ENCODE measurements around the gene PAX3. TPM values are rescaled to one million over a fixed set of nuclear protein-coding genes. Genes with fewer than 3 reads are reported as not detected.

Gene PAX3
- total and polyA plus RNA-seq, 5 donors = 0.23 to 0.34 (median 0.25) TPM; not detected in 2

DNA sequence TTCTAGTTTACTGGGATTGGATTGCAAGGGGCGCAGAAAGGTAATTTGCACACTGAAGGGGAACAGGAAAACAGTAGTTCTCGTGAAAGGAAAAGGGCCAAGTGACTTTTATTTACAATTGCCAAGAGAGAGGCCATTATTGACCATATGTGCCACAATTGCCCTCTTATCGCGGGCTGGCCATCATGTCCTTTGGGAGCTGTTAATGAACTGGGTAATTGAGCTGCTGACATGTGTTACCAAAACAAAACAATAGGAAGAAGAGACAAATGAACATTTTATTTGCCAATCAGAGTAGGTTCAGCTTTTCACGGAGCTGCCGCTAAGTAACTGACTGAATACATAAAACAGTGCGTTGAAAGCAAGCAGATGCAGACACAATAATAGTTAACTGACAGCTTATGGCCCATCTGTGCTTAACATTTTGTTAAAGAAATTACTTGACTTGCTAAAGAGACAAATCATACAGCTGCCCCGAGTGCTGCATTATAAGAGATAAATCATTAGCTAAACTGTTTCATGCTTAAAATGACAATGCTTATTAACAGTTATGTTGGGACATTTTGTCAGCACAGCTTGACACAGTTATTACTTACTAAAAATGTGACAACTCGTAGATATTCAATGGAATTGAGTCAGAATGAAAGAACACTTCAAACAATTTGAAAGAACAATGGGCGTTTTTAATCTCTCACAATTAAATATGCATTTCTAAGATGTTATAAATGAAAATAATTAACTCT is 57.5 kb downstream of the PAX3 start:
- H3K9me3 ChIP-seq (ENCODE audit: control insufficient read depth, low read length) = no peaks in the 10 kb centered on the region
- ATAC-seq (no peak), DNase-seq (no peak)
- 37% methylated on average over 10 of the region's 10 CpGs for WGBS
- no peaks in the 10 kb centered on the region for H3K4me1 ChIP-seq (ENCODE audit: control insufficient read depth, insufficient read depth, low read length)
- no peak overlapping the region for H3K27ac ChIP-seq (ENCODE audit: low read length)
- no peak overlapping the region for H3K4me3 ChIP-seq (ENCODE audit: low read length)
- intact Hi-C loops (cut with DNase I) = no loop called here
- no peaks in the 10 kb centered on the region for H3K27me3 ChIP-seq (ENCODE audit: control insufficient read depth, insufficient read depth)

- Histone ChIP-seq H3K27me3 (ENCODE audit: control insufficient read depth, insufficient read depth) (no peaks in the 10 kb centered on the region), H3K27ac (ENCODE audit: low read length) (no peak overlapping the region), H3K4me3 (ENCODE audit: low read length) (no peak overlapping the region), H3K4me1 (ENCODE audit: control insufficient read depth, insufficient read depth, low read length) (no peaks in the 10 kb centered on the region), H3K9me3 (ENCODE audit: control insufficient read depth, low read length) (no peaks in the 10 kb centered on the region)
- no peak for ATAC-seq
- no peak for DNase-seq
- intact Hi-C loops (cut with DNase I) = no loop called here
- WGBS = 37% methylated on average over 5 of the region's 5 CpGs
Measured at GRCh38 chr2:222240676-222241049, 58.1 kb downstream of the PAX3 start.

- no peaks in the 10 kb centered on the region for H3K27me3 ChIP-seq (ENCODE audit: control insufficient read depth, insufficient read depth)
- WGBS = 8% methylated on average over 15 of the region's 15 CpGs
- DNase-seq (peak in 2 of 3 donors; percentile 31 to 39), ATAC-seq (peak; percentile 47 to 90)
- H3K4me1 ChIP-seq (ENCODE audit: control insufficient read depth, insufficient read depth, low read length) = no peaks in the 10 kb centered on the region
- no peak overlapping the region for H3K27ac ChIP-seq (ENCODE audit: low read length)
- no peaks in the 10 kb centered on the region for H3K9me3 ChIP-seq (ENCODE audit: control insufficient read depth, low read length)
- intact Hi-C loops (cut with DNase I) = no loop called here
- H3K4me3 ChIP-seq (ENCODE audit: low read length) = no peak overlapping the region
Measured at GRCh38 chr2:222239945-222240675, 58.7 kb downstream of the PAX3 start.

DNA sequence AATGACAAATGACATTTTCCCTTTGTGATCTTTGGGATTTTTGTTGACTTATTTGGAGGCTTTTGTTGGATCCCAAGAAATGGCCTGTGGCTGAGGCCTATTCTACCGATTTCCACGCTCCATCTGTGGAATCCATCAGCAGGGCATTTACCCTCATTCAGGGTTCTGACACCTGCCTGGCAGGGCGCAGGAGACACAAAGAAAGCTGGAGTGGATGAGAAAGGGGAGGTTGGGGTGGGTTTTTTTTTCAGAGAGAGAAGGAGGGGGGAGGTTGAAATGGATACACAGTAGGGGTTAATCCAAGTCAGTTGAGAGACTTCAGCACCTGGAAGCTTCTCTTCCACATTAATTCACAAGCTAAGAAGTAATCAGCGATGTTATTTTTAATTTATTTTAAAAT is 59.7 kb downstream of the PAX3 start:
- Histone ChIP-seq H3K27ac (ENCODE audit: low read length) (no peak overlapping the region), H3K9me3 (ENCODE audit: control insufficient read depth, low read length) (no peaks in the 10 kb centered on the region), H3K4me3 (ENCODE audit: low read length) (no peak overlapping the region), H3K27me3 (ENCODE audit: control insufficient read depth, insufficient read depth) (no peaks in the 10 kb centered on the region), H3K4me1 (ENCODE audit: control insufficient read depth, insufficient read depth, low read length) (no peaks in the 10 kb centered on the region)
- DNase-seq = no peak
- no peak for ATAC-seq
- intact Hi-C loops (cut with DNase I) = no loop called here
- 54% methylated on average over 4 of the region's 4 CpGs for WGBS

- intact Hi-C loops (cut with DNase I) = no loop called here
- WGBS = 74% methylated on average over 3 of the region's 3 CpGs
- Histone ChIP-seq H3K4me1 (ENCODE audit: control insufficient read depth, insufficient read depth, low read length) (no peaks in the 10 kb centered on the region), H3K27ac (ENCODE audit: low read length) (no peak overlapping the region), H3K27me3 (ENCODE audit: control insufficient read depth, insufficient read depth) (no peaks in the 10 kb centered on the region), H3K4me3 (ENCODE audit: low read length) (no peak overlapping the region), H3K9me3 (ENCODE audit: control insufficient read depth, low read length) (no peaks in the 10 kb centered on the region)
- ATAC-seq (no peak), DNase-seq (no peak)
Measured at GRCh38 chr2:222238072-222238471, 60.7 kb downstream of the PAX3 start.

DNA sequence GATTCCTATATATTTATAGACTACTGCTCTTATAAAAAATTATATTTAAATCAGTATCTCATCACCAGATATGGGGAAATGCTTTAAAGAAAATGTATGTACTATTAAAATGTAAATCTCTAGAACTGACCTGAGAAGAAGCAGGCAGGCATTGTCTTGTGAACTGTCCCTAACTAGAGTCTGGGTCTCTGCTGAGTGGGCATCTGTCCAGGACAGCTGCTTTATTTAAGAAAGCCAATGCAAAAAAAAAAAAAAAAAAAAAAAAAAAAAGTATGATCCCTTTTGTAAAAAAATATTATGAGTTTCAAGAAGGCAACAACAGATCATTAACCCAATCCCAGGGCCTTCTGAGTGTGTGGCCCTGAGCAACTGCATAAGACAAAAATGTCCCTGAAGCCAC is 66.0 kb downstream of the PAX3 start:
- Histone ChIP-seq H3K27ac (ENCODE audit: low read length) (no peak overlapping the region), H3K4me3 (ENCODE audit: low read length) (no peak overlapping the region), H3K27me3 (ENCODE audit: control insufficient read depth, insufficient read depth) (no peaks in the 10 kb centered on the region), H3K4me1 (ENCODE audit: control insufficient read depth, insufficient read depth, low read length) (no peaks in the 10 kb centered on the region), H3K9me3 (ENCODE audit: control insufficient read depth, low read length) (no peaks in the 10 kb centered on the region)
- no peak for DNase-seq
- ATAC-seq = no peak
- intact Hi-C loops (cut with DNase I) = no loop called here

GRCh38 chr2:222232372-222232771 is 66.4 kb downstream of the PAX3 start:
- Histone ChIP-seq H3K4me3 (ENCODE audit: low read length) (no peak overlapping the region), H3K4me1 (ENCODE audit: control insufficient read depth, insufficient read depth, low read length) (no peaks in the 10 kb centered on the region), H3K9me3 (ENCODE audit: control insufficient read depth, low read length) (no peaks in the 10 kb centered on the region), H3K27ac (ENCODE audit: low read length) (no peak overlapping the region), H3K27me3 (ENCODE audit: control insufficient read depth, insufficient read depth) (no peaks in the 10 kb centered on the region)
- intact Hi-C loops (cut with DNase I) = no loop called here
- ATAC-seq (no peak), DNase-seq (no peak)
- WGBS = 85% methylated on average over 3 of the region's 3 CpGs

DNA sequence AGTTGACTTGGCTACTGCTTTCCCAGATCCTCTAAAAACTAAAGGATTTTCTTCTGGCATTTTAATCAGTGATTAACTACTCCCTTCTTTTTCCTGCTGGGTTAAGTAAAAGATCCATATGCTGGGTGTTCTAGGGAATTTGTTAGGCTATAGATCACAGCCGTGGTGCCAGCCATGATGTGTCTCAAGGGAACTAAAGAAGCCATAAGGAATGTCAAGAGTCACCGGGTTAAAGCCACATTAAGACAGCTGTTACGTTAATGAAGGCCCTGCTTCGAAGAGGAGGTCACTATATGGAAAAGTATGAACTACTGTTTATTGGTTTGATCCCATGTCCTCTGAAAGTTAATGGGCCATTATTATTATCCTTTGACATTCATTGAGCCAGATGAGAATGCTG is 70.7 kb downstream of the PAX3 start:
- H3K9me3 ChIP-seq (ENCODE audit: control insufficient read depth, low read length) = no peaks in the 10 kb centered on the region
- no peak overlapping the region for H3K4me3 ChIP-seq (ENCODE audit: low read length)
- no peaks in the 10 kb centered on the region for H3K4me1 ChIP-seq (ENCODE audit: control insufficient read depth, insufficient read depth, low read length)
- 53% methylated on average over 4 of the region's 4 CpGs for WGBS
- intact Hi-C loops (cut with DNase I) = no loop called here
- H3K27me3 ChIP-seq (ENCODE audit: control insufficient read depth, insufficient read depth) = no peaks in the 10 kb centered on the region
- DNase-seq = no peak
- no peak overlapping the region for H3K27ac ChIP-seq (ENCODE audit: low read length)
- no peak for ATAC-seq

DNA sequence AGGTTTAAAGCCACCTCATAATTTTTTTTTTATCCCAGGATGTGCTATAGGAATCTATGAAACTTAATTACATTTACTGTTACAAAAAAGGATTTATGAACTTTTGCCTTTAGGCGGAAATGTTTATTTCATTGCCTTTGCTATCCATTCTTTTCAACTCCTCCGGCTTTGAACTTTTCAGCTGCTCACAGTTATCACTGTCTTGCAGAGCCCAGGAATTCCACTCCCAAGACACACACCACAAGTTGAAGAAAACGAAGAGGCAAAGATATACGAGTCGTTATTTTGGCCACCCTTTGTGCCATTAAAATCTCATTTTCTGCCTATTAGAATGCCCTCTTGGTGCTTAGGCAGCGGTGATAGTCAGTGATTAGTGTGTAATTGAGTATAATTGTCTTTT is 80.0 kb downstream of the PAX3 start:
- no peaks in the 10 kb centered on the region for H3K4me1 ChIP-seq (ENCODE audit: control insufficient read depth, insufficient read depth, low read length)
- H3K27me3 ChIP-seq (ENCODE audit: control insufficient read depth, insufficient read depth) = no peaks in the 10 kb centered on the region
- no peak for ATAC-seq
- H3K27ac ChIP-seq (ENCODE audit: low read length) = no peak overlapping the region
- no peaks in the 10 kb centered on the region for H3K9me3 ChIP-seq (ENCODE audit: control insufficient read depth, low read length)
- DNase-seq = no peak
- intact Hi-C loops (cut with DNase I) = no loop called here
- 33% methylated on average over 6 of the region's 6 CpGs for WGBS
- no peak overlapping the region for H3K4me3 ChIP-seq (ENCODE audit: low read length)

DNA sequence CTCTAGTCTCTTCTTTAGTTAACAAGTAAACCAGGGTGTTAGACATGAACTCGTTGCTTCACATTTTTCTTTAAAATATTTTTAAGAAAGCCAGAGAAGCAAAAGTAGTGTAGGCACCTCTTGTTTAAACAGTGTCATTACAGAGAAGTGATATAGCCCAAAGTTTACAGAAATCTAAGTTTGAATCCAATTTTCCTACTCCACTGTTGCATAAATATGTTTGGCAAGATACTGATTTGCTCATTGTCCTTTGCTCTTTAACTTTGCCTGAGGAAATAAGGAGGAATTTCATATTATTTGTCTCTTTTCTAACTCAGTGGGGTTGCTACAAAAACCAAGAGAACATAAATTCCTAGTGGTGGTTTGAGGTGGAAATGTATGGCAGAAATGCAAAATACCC is 81.1 kb downstream of the PAX3 start:
- H3K4me1 ChIP-seq (ENCODE audit: control insufficient read depth, insufficient read depth, low read length) = no peaks in the 10 kb centered on the region
- ATAC-seq (no peak), DNase-seq (no peak)
- no peaks in the 10 kb centered on the region for H3K27me3 ChIP-seq (ENCODE audit: control insufficient read depth, insufficient read depth)
- H3K27ac ChIP-seq (ENCODE audit: low read length) = no peak overlapping the region
- H3K9me3 ChIP-seq (ENCODE audit: control insufficient read depth, low read length) = no peaks in the 10 kb centered on the region
- WGBS = 68% methylated on average over 1 of the region's 1 CpG
- intact Hi-C loops (cut with DNase I) = no loop called here
- H3K4me3 ChIP-seq (ENCODE audit: low read length) = no peak overlapping the region

DNA sequence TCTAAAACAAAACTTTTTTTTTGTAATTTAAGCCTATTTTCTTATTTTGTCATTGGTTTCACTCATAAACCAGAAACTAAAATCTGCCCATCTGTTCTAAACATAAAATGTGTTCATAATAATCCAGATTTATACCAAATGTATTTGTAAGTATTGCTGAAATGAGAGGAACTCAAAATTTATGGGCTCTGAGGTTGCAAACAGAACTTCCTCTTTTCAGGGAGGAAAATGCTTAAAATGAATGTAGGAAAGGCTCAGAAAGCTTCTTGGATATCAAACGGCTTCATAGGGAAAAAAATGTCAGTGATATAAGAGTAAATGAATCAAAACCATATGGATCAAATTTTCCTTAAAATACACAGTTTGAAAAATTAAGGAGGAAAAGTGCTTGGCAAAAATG is 83.9 kb downstream of the PAX3 start:
- WGBS = 28% methylated on average over 1 of the region's 1 CpG
- H3K27me3 ChIP-seq (ENCODE audit: control insufficient read depth, insufficient read depth) = no peaks in the 10 kb centered on the region
- no peak for ATAC-seq
- H3K27ac ChIP-seq (ENCODE audit: low read length) = no peak overlapping the region
- intact Hi-C loops (cut with DNase I) = no loop called here
- DNase-seq = no peak
- H3K4me3 ChIP-seq (ENCODE audit: low read length) = no peak overlapping the region
- H3K4me1 ChIP-seq (ENCODE audit: control insufficient read depth, insufficient read depth, low read length) = no peaks in the 10 kb centered on the region
- H3K9me3 ChIP-seq (ENCODE audit: control insufficient read depth, low read length) = no peaks in the 10 kb centered on the region

All from right cardiac atrium (tissue), 5 donors.